Spleen (tissue), 7 donors: Measurements from ENCODE around the gene PUSL1.

Experiments
- CTCF ChIP-seq, 11 experiments: fragments of 200-600 bp in 7 of 11; fragments of 450-650 bp in 4 of 11; sonication (generic) in 4 of 11; IDR thresholded peaks in 8 of 11; conservative IDR thresholded peaks in 3 of 11; 1 replicate in 7 of 11; 2 replicates in 4 of 11; pipeline versions ENCODE4 v1.4.0 to v1.8.0; 2016 to 2021; ENCODE audit warnings: antibody characterized with exemption in 11 of 11, inconsistent platforms in 4 of 11, mild to moderate bottlenecking in 1 of 11
- POLR2A ChIP-seq, 3 donors: fragments of 450-650 bp; IDR thresholded peaks; one replicate each; pipeline ENCODE4 v1.5.1; 2017; ENCODE audit warnings: antibody characterized with exemption in 3 of 3, mild to moderate bottlenecking in 1 of 3
- donor health status: DM: no; HTN: no; CAD: no; lungs with moderate emphysema.
- donor health status: DM: no; HTN: no; CAD: no.
- donor health status: DM: no; HTN: no; CAD: no.

GRCh38 chr1:1259951-1260600 lies 48.3 kb upstream of the PUSL1 start:
- TF ChIP-seq CTCF (IDR thresholded peaks at IDR 0.05 in 8 of 11, conservative IDR thresholded peaks at IDR 0.05 in 3 of 11), result no peak
- no peak for TF ChIP-seq POLR2A (IDR thresholded peaks at IDR 0.05)
